ENCODE data around the gene PRSS1. TPM values are rescaled to one million over a fixed set of nuclear protein-coding genes. Genes with fewer than 3 reads are reported as not detected.

The PRSS1 gene
- total RNA-seq, 1 donor from 2014 or later = not detected

DNA sequence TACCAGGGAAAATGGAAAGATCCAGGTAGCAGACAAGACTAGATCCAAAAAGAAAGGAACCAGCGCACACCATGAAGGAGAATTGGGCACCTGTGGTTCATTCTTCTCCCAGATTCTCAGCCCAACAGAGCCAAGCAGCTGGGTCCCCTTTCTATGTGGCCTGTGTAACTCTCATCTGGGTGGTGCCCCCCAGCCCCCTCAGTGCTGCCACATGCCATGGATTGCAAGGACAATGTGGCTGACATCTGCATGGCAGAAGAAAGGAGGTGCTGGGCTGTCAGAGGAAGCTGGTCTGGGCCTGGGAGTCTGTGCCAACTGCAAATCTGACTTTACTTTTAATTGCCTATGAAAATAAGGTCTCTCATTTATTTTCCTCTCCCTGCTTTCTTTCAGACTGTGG lies 42.9 kb downstream of the PRSS1 start:
- intact Hi-C loops (cut with micrococcal nuclease) = no loop called here

DNA sequence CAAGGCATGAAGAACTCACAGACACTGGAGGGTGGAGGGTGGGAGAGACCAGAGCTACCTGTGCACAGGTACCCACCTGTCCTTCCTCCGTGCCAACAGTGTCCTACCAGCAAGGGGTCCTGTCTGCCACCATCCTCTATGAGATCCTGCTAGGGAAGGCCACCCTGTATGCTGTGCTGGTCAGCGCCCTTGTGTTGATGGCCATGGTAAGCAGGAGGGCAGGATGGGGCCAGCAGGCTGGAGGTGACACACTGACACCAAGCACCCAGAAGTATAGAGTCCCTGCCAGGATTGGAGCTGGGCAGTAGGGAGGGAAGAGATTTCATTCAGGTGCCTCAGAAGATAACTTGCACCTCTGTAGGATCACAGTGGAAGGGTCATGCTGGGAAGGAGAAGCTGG lies 43.3 kb downstream of the PRSS1 start:
- intact Hi-C loops (cut with micrococcal nuclease) = no loop called here

DNA sequence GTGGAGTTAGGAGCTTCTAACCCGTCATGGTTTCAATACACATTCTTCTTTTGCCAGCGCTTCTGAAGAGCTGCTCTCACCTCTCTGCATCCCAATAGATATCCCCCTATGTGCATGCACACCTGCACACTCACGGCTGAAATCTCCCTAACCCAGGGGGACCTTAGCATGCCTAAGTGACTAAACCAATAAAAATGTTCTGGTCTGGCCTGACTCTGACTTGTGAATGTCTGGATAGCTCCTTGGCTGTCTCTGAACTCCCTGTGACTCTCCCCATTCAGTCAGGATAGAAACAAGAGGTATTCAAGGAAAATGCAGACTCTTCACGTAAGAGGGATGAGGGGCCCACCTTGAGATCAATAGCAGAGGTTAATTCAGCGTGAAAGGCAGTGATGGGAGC lies 43.9 kb downstream of the PRSS1 start:
- intact Hi-C loops (cut with micrococcal nuclease) = no loop called here

GRCh38 chr7:142795339-142795863 lies 46.1 kb downstream of the PRSS1 start:
- intact Hi-C loops (cut with micrococcal nuclease) = no loop called here

GRCh38 chr7:142796001-142796500 lies 46.8 kb downstream of the PRSS1 start:
- intact Hi-C loops (cut with micrococcal nuclease) = no loop called here

- intact Hi-C loops (cut with micrococcal nuclease) = no loop called here
These were observed 47.5 kb downstream of the PRSS1 start for GRCh38 chr7:142796501-142797390.

- intact Hi-C loops (cut with micrococcal nuclease) = loop anchor here (1.0 kb wide), 2 partner anchors 11 to 12 kb away; no protein-coding TSS in a partner anchor
These were observed 48.4 kb downstream of the PRSS1 start for GRCh38 chr7:142797391-142798377.

DNA sequence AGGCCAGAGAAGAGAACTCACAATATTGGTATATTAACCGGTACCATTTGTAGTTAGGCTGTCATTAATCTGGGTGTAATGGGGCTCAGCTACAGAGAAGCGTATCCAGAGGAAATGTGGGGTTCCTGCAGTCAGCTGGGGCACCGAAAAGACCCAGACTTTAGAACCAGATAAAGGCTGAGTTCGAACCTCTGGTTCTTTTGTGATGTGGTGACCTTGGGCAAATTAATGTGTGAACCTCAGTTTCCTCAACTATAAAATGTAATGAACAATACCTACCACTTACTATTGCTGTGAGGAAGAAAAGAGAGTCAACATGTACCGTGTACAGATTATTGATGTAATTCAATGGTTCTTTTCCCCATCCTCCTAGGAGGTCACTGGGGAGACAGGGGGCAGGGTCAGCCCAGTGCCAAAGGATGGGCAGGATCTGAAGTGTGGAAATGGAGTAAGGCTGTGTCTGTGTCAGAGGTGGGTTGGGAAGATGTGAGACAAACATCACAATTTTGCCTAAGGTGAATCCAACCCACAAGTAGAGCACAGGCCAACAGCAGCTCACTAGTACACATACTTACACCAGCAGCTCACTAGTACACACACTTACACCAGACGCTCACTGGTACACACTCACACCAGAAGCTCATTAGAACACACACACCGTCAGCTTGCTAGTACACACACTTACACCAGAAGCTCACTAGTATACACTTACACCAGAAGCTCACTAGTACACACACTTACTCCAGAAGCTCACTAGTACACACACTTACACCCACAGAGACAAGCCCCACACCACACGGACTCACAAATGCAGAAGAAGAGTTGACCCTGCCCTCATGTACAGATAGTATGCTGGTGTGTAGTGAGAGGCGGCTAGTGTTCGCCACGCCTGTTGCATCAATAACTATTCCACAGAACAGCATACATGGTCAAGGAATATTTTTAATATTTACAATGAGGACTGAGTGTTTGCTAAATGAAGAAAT lies 49.5 kb downstream of the PRSS1 start:
- intact Hi-C loops (cut with micrococcal nuclease) = loop anchor here (1.0 kb wide), 2 partner anchors 10 to 13 kb away; no protein-coding TSS in a partner anchor

- intact Hi-C loops (cut with micrococcal nuclease) = no loop called here
These were observed 50.2 kb downstream of the PRSS1 start for GRCh38 chr7:142799437-142799835.

DNA sequence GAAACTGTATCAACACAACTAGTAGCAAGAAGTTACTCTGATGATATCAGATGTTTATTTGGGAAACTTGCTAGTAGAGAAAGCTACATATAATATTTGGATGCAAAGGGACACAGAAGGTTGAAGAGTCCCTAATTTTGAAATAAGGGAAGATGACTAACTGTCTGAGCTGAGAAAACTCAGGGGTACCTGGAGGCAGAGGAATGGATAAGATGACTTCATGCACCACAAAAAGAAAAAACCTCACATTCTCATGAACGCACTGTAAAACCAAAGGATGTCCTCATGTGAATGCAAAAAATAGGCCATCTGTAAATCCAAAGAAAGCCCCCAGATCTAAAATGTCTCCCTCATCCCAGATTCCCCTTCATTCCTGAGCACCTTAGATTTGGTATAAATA lies 50.8 kb downstream of the PRSS1 start:
- intact Hi-C loops (cut with micrococcal nuclease) = no loop called here

GRCh38 chr7:142800699-142801260 lies 51.5 kb downstream of the PRSS1 start:
- intact Hi-C loops (cut with micrococcal nuclease) = no loop called here

DNA sequence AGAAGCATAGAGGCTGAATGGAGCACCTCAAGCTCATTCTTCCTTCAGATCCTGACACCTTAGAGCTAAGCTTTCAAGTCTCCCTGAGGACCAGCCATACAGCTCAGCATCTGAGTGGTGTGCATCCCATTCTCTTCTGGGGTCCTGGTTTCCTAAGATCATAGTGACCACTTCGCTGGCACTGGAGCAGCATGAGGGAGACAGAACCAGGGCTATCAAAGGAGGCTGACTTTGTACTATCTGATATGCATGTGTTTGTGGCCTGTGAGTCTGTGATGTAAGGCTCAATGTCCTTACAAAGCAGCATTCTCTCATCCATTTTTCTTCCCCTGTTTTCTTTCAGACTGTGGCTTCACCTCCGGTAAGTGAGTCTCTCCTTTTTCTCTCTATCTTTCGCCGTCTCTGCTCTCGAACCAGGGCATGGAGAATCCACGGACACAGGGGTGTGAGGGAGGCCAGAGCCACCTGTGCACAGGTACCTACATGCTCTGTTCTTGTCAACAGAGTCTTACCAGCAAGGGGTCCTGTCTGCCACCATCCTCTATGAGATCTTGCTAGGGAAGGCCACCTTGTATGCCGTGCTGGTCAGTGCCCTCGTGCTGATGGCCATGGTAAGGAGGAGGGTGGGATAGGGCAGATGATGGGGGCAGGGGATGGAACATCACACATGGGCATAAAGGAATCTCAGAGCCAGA lies 52.5 kb downstream of the PRSS1 start:
- intact Hi-C loops (cut with micrococcal nuclease) = no loop called here

DNA sequence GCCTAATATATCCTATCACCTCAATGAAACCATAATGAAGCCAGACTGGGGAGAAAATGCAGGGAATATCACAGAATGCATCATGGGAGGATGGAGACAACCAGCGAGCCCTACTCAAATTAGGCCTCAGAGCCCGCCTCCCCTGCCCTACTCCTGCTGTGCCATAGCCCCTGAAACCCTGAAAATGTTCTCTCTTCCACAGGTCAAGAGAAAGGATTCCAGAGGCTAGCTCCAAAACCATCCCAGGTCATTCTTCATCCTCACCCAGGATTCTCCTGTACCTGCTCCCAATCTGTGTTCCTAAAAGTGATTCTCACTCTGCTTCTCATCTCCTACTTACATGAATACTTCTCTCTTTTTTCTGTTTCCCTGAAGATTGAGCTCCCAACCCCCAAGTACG lies 53.0 kb downstream of the PRSS1 start:
- intact Hi-C loops (cut with micrococcal nuclease) = no loop called here

Other genes with a start within 250 kb of the PRSS1 start
- not detected in 2 replicates for gene PRSS2, start 21.5 kb downstream of the PRSS1 start, total RNA-seq
- gene EPHB6, start 105.6 kb downstream of the PRSS1 start, total RNA-seq = 4.4 and 5.9 TPM in 2 replicates
- gene TRPV6, start 136.3 kb downstream of the PRSS1 start, total RNA-seq = not detected in 2 replicates
- not detected in 2 replicates for gene TRPV5, start 184.3 kb downstream of the PRSS1 start, total RNA-seq
- gene LLCFC1, start 190.0 kb downstream of the PRSS1 start, total RNA-seq = not detected in 2 replicates
- 0.32 and 0.57 TPM in 2 replicates for gene KEL, start 212.9 kb downstream of the PRSS1 start, total RNA-seq